WTC11 (cell line): ENCODE results near the gene SPNS3. TPM values are rescaled to one million over a fixed set of nuclear protein-coding genes. Genes with fewer than 3 reads are reported as not detected.
A peak's percentile ranks its signal among the peaks of the same experiment; 100 is the strongest.

Experiments
- ATAC-seq: fragments of 200-7000 bp; cut with Tn5 transposase; 2 replicates; pipeline ENCODE4 v1.10.0; 2021; ENCODE audit warnings: mild to moderate bottlenecking, moderate library complexity
- CTCF ChIA-PET: fragments of 300-600 bp; sonication (Branson Sonifier 250); formaldehyde crosslinking; loops from one replicate; lab custom pipeline; 2021; ENCODE audit warnings: antibody characterized with exemption; lab: Charles Lee
- POLR2A ChIA-PET: fragments of 350-600 bp; sonication (Branson Sonifier 250); formaldehyde crosslinking; loops from one replicate; lab custom pipeline; 2021; ENCODE audit warnings: antibody characterized with exemption; lab: Charles Lee
- DNase-seq: peaks from one replicate; pipeline ENCODE4 v3.0.0; 2021; ENCODE audit warnings: low spot score
- H3K27ac Mint-ChIP-seq: 2 replicates; pipeline ENCODE4 v1.8.0; 2021; ENCODE audit warnings: mixed read lengths
- H3K27me3 Mint-ChIP-seq: 2 replicates; pipeline ENCODE4 v1.8.0; 2021; ENCODE audit warnings: low read depth, mild to moderate bottlenecking, moderate library complexity, mixed read lengths
- H3K36me3 Mint-ChIP-seq: 2 replicates; pipeline ENCODE4 v1.8.0; 2021; ENCODE audit warnings: mixed read lengths
- H3K4me1 Mint-ChIP-seq: 2 replicates; pipeline ENCODE4 v1.8.0; 2022; ENCODE audit warnings: mixed read lengths
- H3K4me3 Mint-ChIP-seq: 2 replicates; pipeline ENCODE4 v1.8.0; 2021; ENCODE audit warnings: mild to moderate bottlenecking, moderate library complexity, mixed read lengths
- H3K9me3 Mint-ChIP-seq: 2 replicates; pipeline ENCODE4 v1.8.0; 2021; ENCODE audit warnings: mixed read lengths
- ESRRA ChIP-seq: sonication (generic); formaldehyde crosslinking; IDR thresholded peaks from 2 replicates; pipeline ENCODE4 v1.8.1; 2022; ENCODE audit warnings: mild to moderate bottlenecking, missing genetic modification reagents, borderline replicate concordance
- HMGA2 ChIP-seq: fragments of 250-450 bp; sonication (Bioruptor Pico); IDR thresholded peaks from 2 replicates; pipeline ENCODE4 v1.4.0; 2021; ENCODE audit warnings: mild to moderate bottlenecking, moderate library complexity
- HMGXB4 ChIP-seq: sonication (generic); formaldehyde crosslinking; IDR thresholded peaks from 2 replicates; pipeline ENCODE4 v1.8.1; 2023; ENCODE audit warnings: mild to moderate bottlenecking, moderate library complexity, missing genetic modification reagents
- MLX ChIP-seq: sonication (generic); formaldehyde crosslinking; IDR thresholded peaks from 2 replicates; pipeline ENCODE4 v1.8.1; 2023; ENCODE audit warnings: mild to moderate bottlenecking, missing genetic modification reagents, moderate library complexity
- NFE2L1 ChIP-seq: sonication (generic); formaldehyde crosslinking; IDR thresholded peaks from 2 replicates; pipeline ENCODE4 v1.8.1; 2023; ENCODE audit warnings: missing genetic modification reagents
- PREB ChIP-seq: sonication (generic); formaldehyde crosslinking; IDR thresholded peaks from 2 replicates; pipeline ENCODE4 v1.8.1; 2022; ENCODE audit warnings: mild to moderate bottlenecking, missing genetic modification reagents, moderate library complexity, borderline replicate concordance
- USF1 ChIP-seq: sonication (generic); formaldehyde crosslinking; IDR thresholded peaks from 2 replicates; pipeline ENCODE4 v1.8.0; 2022; ENCODE audit warnings: mild to moderate bottlenecking, missing genetic modification reagents
- total RNA-seq: library from RNA; stranded (reverse); gene quantifications from 3 replicates; pipeline ENCODE4 v1.2.3, GENCODE V29; 2021

SPNS3 gene
- total RNA-seq, 1 experiment from 2014 or later: not detected

- TF ChIP-seq NFE2L1 (CRISPR knock-in tag) (0 out of 2 replicates have a peak, but pooled peaks have one; percentile 26), ESRRA (CRISPR knock-in tag) (0 out of 2 replicates have a peak, but pooled peaks have one; percentile 14)
These were observed 102.6 kb downstream of the SPNS3 start (continued) for GRCh38 chr17:4536259-4536741.

GRCh38 chr17:4536742-4537411 lies 103.1 kb downstream of the SPNS3 start:
- TF ChIP-seq PREB (no peak), HMGXB4 (CRISPR knock-in tag) (0 out of 2 replicates have a peak, but pooled peaks have one; percentile 41), ESRRA (CRISPR knock-in tag) (no peak), HMGA2 (CRISPR knock-in tag) (no peak), USF1 (no peak), MLX (CRISPR knock-in tag) (no peak)
- H3K36me3 Mint-ChIP-seq: peaks cover 12% of the 10 kb centered on the region
- H3K27ac Mint-ChIP-seq: peak overlapping the region; percentile 57; the same call in 1 of the 2 replicates
- H3K9me3 Mint-ChIP-seq: no peaks in the 10 kb centered on the region
- H3K4me3 Mint-ChIP-seq: no peak overlapping the region
- ATAC-seq (no peak), DNase-seq (no peak)
- CTCF ChIA-PET: interaction anchor here (0.8 to 8.2 kb wide), 6 partner anchors 14 to 116 kb away, joined by 3 to 57 read pairs (median 5); partner anchors contain the start of genes MYBBP1A and SPNS2
- peaks cover 30% of the 10 kb centered on the region for H3K27me3 Mint-ChIP-seq
- peaks cover 18% of the 10 kb centered on the region for H3K4me1 Mint-ChIP-seq
- POLR2A ChIA-PET: interaction anchor here (0.6 to 3.2 kb wide), 6 partner anchors 14 to 901 kb away, joined by 3 to 7 read pairs (median 4); partner anchors contain the start of gene SHPK

Other genes starting within 250 kb of the SPNS3 start
- 44.8 to 46.8 TPM (median 45.3 TPM) in 3 replicates for gene ANKFY1, start 170.0 kb upstream of the SPNS3 start, total RNA-seq
- 177 to 201 TPM (median 198 TPM) in 3 replicates for gene UBE2G1, start 67.3 kb upstream of the SPNS3 start, total RNA-seq
- 0.87 to 1.4 TPM (median 1.3 TPM) in 3 replicates for gene SPNS2, start 64.9 kb downstream of the SPNS3 start, total RNA-seq
- gene MYBBP1A, start 121.4 kb downstream of the SPNS3 start, total RNA-seq: 108 to 163 TPM (median 118 TPM) in 3 replicates
- gene GGT6, start 126.6 kb downstream of the SPNS3 start, total RNA-seq: 0.07 to 0.37 TPM (median 0.18 TPM) in 3 replicates
- gene SMTNL2, start 150.6 kb downstream of the SPNS3 start, total RNA-seq: 2.7 to 3.8 TPM (median 3.8 TPM) in 3 replicates
- gene ALOX15, start 207.7 kb downstream of the SPNS3 start, total RNA-seq: 0.32 to 0.82 TPM (median 0.50 TPM) in 3 replicates